GM12873 (cell line): ENCODE measurements around the gene HS3ST3B1.

Experiments used
- TF ChIP-seq, protein P1 (sequence below): IDR thresholded peaks from 2 replicates; pipeline ENCODE4 v1.5.1; 2012; ENCODE audit warnings: low read depth, mild to moderate bottlenecking, moderate library complexity, low read length, control low read depth; ENCODE audit not compliant: insufficient read depth; ENCODE audit errors: missing control alignments

HS3ST3B1 gene

DNA sequence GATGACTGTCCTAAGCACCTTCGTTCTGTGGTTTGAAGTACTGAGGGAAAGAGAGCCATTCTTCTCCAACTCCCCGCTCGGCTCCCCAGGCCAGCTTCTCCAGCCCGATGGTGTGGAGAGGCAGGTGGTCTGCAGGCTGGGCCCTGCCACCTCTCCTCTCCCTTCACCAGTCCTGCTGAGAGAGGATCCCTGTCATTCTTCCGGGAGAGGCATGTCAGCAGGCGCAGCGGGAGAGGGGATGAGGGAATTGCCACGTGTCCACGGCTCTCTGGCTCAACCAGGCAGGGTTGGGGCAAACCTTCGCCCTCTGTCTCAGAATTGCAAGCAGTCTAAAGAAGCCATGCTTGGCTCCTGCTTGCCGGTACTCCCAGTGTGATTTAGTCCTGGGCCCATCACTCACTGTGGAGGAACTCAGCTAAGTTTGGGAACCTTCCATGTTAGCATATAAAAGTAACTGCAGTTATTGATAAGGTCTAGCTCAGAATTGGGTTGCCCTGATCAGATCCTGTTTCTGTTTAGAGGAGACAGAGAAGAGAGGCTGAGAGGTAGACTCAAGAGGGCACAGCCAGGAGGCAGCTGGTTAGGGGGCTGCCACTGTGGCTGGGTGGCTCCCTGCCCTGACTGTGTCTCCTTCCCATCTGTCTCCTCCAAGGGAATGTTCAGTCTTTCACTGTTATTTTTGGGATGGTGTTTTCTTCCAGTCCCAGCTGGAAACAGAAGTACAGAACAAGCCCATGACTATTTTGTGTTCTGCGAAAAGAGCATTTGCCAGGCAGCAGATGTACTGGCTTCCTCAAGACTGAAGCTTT, 17.4 kb downstream of the HS3ST3B1 start:
- TF ChIP-seq, protein P1, sequence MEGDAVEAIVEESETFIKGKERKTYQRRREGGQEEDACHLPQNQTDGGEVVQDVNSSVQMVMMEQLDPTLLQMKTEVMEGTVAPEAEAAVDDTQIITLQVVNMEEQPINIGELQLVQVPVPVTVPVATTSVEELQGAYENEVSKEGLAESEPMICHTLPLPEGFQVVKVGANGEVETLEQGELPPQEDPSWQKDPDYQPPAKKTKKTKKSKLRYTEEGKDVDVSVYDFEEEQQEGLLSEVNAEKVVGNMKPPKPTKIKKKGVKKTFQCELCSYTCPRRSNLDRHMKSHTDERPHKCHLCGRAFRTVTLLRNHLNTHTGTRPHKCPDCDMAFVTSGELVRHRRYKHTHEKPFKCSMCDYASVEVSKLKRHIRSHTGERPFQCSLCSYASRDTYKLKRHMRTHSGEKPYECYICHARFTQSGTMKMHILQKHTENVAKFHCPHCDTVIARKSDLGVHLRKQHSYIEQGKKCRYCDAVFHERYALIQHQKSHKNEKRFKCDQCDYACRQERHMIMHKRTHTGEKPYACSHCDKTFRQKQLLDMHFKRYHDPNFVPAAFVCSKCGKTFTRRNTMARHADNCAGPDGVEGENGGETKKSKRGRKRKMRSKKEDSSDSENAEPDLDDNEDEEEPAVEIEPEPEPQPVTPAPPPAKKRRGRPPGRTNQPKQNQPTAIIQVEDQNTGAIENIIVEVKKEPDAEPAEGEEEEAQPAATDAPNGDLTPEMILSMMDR, result no peak

DNA sequence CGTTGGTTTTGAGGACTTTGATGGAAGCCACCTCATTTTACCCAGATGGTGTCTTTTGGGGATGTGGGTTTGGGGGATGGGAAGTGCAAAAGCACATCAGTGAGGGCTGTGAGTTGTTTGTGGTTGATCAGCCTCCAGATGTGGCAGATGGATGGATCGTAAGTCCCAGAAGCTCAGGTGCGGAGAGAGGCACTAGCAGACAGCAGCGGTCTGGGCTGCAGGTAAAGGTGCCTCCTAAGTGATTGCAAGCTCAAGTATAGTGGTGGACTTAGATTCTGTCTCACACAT, 18.0 kb downstream of the HS3ST3B1 start:
- TF ChIP-seq, protein P1, result no peak

DNA sequence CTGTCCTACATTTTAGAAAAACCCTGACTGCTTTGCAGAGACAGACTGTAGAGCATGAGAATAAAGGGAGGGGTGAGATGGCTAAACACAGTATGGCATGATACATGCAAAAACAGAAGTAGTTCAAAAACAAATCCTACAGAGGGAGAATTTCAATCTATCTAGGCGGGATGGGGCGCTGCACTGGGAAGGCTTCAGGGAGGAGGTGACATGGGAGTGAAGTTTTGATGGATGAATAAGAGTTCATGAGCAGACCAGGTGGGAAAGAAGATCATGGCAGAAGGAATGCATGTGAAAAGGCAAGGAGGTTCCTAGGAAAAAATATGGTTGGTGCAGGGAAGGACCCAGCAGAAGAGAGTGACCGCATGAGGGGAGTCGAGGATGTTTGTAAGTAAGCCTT, 19.2 kb downstream of the HS3ST3B1 start:
- TF ChIP-seq, protein P1, result no peak

DNA sequence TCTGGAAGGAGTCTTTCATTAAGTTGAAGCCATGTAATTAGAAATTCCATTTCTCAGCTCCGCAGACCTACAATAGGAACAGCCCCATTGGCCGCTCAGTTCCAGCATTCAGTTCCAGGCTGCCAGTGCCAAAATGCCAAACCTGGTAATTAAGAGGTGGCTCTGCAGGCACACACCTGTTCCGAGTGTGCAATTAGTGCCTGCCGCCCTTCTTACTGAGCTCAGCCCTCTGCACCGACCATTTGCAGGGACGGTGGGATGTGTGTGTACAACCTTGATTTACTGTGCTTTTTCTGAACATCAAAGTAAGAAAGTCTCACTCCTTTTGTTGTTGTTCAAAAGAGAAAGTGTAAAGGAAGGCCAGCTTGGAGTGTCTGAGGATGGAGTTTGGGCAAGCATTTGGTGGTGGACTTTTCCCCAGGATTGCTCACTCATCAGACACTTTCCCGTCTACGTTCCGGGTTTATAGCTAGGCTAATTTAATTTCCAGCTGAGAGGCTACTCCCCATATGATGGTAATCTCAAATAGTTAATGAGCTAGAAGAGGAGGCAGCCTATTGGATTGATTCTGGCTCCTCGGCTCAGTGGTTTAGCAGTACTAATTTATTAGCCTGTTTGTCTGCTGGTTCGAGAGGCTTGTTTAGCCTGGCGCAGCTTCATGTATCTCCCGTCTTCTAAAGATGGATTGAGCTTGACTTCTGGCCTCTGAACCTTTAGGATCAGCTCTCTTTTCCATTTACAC, 20.0 kb downstream of the HS3ST3B1 start:
- TF ChIP-seq, protein P1, result no peak

DNA sequence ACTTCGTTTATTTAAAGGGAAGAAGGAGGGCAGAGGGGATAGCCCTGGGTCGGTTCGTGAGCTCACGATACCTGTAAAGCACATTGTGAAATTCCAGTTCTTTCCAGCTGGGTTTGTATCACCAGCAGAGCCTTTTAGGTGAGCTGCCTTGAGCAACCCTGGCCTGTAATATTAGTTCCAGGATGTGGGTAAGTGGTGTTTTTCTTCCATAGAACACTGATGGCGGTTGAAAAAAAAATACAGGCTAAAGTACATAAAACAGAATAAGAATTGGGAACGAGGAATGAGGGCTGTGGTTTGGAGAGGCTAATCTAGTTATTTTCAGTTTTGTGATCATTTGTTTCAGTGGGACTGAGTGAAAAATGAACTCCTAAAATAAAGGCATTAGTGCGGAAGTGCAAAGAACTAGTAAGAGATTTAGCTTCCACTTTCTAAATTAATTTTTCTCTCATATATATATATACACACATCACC, 20.6 kb downstream of the HS3ST3B1 start:
- TF ChIP-seq, protein P1, result no peak

DNA sequence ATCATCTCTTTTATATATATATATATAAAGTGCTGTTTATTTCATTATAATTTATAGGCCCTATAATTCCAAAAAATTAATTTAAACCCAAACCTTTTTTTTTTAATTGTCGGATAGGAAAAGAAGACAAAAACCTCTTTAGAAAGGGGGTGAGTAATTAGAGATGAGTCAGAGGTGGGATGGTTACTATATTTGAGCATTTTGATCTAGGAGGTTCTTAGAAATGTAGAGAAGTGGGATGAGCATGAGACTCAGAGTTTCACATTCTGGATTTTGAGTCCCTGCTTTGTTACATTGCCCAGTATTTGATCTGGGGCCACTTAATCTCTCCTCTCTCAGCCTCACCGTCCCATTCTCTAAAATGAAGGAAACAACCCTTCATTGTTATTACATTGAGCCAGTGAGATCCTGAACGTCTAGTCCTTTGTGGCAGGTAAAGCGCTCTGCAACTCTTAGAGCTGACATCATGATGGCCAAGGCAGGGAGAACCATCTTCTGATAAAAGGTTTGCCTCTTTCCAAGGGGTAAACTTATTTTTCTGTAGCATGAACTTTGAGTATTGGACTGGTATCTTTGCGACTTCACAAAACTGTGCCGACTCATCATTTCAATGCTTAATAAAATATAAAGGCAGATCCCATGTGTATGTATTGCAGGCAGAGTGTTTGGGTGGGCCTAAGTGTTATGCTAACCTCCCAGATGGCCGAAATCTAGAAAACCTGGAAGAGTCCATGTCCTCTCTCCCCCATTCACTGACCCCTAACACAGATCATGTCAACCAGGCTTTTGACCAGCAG, 21.3 kb downstream of the HS3ST3B1 start:
- TF ChIP-seq, protein P1, result no peak

DNA sequence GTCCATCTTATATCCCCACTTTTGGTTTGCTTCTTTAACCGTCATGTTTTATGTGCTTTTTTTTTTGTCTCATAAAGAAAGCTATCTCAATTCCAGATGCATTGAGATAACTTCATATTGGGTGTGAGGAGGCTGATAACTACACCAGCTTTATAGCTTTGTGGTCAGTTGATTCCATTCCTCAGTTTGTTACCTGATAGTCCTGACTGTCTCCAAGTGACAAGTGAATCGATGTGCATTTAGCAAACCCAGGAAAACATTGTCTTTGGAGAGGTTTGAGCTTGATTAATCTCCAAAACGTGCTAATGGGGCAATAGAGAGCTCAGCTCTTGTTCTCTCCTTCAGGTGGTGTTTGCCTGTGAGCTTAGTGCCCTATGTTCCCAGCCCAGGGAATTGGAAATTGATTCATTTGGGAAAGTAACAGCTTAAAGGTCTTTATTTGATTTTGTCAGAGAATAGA, 22.7 kb downstream of the HS3ST3B1 start:
- TF ChIP-seq, protein P1, result no peak
